Neural cell (in vitro differentiated cells): ENCODE results near the gene TAS2R20. TPM values are rescaled to one million over a fixed set of nuclear protein-coding genes. Genes with fewer than 3 reads are reported as not detected.

ENCODE experiments used
- H2AFZ ChIP-seq: fragments of 200-600, 300-800 bp; sonication (generic), shearing (Covaris generic); 2 replicates; pipeline ENCODE4 v1.6.0; 2014; ENCODE audit warnings: low read depth, mild to moderate bottlenecking, antibody characterized with exemption, low read length, moderate library complexity
- H3F3A ChIP-seq: fragments of 200-600 bp; shearing (Covaris generic); 2 replicates; pipeline ENCODE4 v1.6.1; 2016; ENCODE audit warnings: mild to moderate bottlenecking, moderate library complexity, mixed read lengths, antibody characterized with exemption, low read length; ENCODE audit not compliant: insufficient read depth, poor library complexity, severe bottlenecking
- H3K27ac ChIP-seq: fragments of 200-600, 300-800 bp; sonication (generic), shearing (Covaris generic); 2 replicates; pipeline ENCODE4 v1.5.1; 2014; ENCODE audit warnings: mild to moderate bottlenecking, low read length, moderate library complexity
- H3K27me3 ChIP-seq: fragments of 300-800, 200-600 bp; sonication (generic), shearing (Covaris generic); 2 replicates; pipeline ENCODE4 v1.6.0; 2014; ENCODE audit warnings: mild to moderate bottlenecking, low read depth, low read length, moderate library complexity; ENCODE audit not compliant: insufficient read depth
- H3K36me3 ChIP-seq: fragments of 300-800, 200-600 bp; sonication (generic), shearing (Covaris generic); 2 replicates; pipeline ENCODE4 v1.5.1; 2014; ENCODE audit warnings: mild to moderate bottlenecking, antibody characterized with exemption, low read length, moderate library complexity; ENCODE audit not compliant: insufficient read depth
- H3K4me2 ChIP-seq: fragments of 300-800, 200-600 bp; sonication (generic), shearing (Covaris generic); 2 replicates; pipeline ENCODE4 v1.6.0; 2014; ENCODE audit warnings: mild to moderate bottlenecking, low read length
- H3K4me3 ChIP-seq: fragments of 300-800, 200-600 bp; sonication (generic), shearing (Covaris generic); 2 replicates; pipeline ENCODE4 v1.5.1; 2014; ENCODE audit warnings: mild to moderate bottlenecking, low read length, moderate library complexity
- H3K79me2 ChIP-seq: fragments of 200-600 bp; shearing (Covaris generic); replicated peaks from 2 replicates; pipeline ENCODE4 v1.6.0; 2014; ENCODE audit warnings: mild to moderate bottlenecking, low read length, moderate library complexity; ENCODE audit not compliant: insufficient read depth
- H3K9ac ChIP-seq: fragments of 300-800, 200-600 bp; sonication (generic), shearing (Covaris generic); 2 replicates; pipeline ENCODE4 v1.6.1; 2016; ENCODE audit warnings: mild to moderate bottlenecking, low read length, mixed read lengths
- H3K9me2 ChIP-seq: fragments of 200-600 bp; shearing (Covaris generic); 2 replicates; pipeline ENCODE4 v1.6.1; 2016; ENCODE audit warnings: mild to moderate bottlenecking, low read length, mixed read lengths; ENCODE audit not compliant: insufficient read depth
- H3K9me3 ChIP-seq: fragments of 200-600, 300-800 bp; sonication (generic), shearing (Covaris generic); 2 replicates; pipeline ENCODE4 v1.6.1; 2016; ENCODE audit warnings: mild to moderate bottlenecking, mixed run types, low read length, moderate library complexity, mixed read lengths
- H4K20me1 ChIP-seq: fragments of 200-600 bp; shearing (Covaris generic); 2 replicates; pipeline ENCODE4 v1.6.1; 2016; ENCODE audit warnings: mild to moderate bottlenecking, mixed run types; ENCODE audit not compliant: insufficient read depth
- EP300 ChIP-seq: fragments of 450-650 bp; conservative IDR thresholded peaks from 2 replicates; pipeline ENCODE4 v1.6.1; 2014; ENCODE audit warnings: antibody characterized with exemption, mild to moderate bottlenecking, moderate library complexity; ENCODE audit not compliant: poor library complexity, severe bottlenecking
- EZH2 ChIP-seq: fragments of 200-600, 300-800 bp; shearing (Covaris generic), sonication (generic); IDR thresholded peaks from 2 replicates; pipeline ENCODE4 v1.6.1; 2014; ENCODE audit warnings: antibody characterized with exemption, low read length, borderline replicate concordance, mild to moderate bottlenecking; ENCODE audit not compliant: insufficient read depth, poor library complexity, severe bottlenecking
- MXI1 ChIP-seq: fragments of 450-650 bp; conservative IDR thresholded peaks from 2 replicates; pipeline ENCODE4 v1.6.1; 2014; ENCODE audit warnings: antibody characterized with exemption, mild to moderate bottlenecking; ENCODE audit not compliant: poor library complexity, severe bottlenecking
- POLR2AphosphoS5 ChIP-seq: IDR thresholded peaks from 2 replicates; pipeline ENCODE4 v1.6.1; 2012
- RAD21 ChIP-seq: fragments of 450-650 bp; conservative IDR thresholded peaks from 2 replicates; pipeline ENCODE4 v1.6.1; 2014; ENCODE audit warnings: antibody characterized with exemption, mild to moderate bottlenecking, moderate library complexity
- REST ChIP-seq: IDR thresholded peaks from 2 replicates; pipeline ENCODE4 v1.6.1; 2012; ENCODE audit warnings: borderline replicate concordance
- SMC3 ChIP-seq: fragments of 450-650 bp; conservative IDR thresholded peaks from 2 replicates; pipeline ENCODE4 v1.6.1; 2014; ENCODE audit warnings: antibody characterized with exemption, mild to moderate bottlenecking, moderate library complexity; ENCODE audit not compliant: poor library complexity
- TAF1 ChIP-seq: IDR thresholded peaks from 2 replicates; pipeline ENCODE4 v1.6.1; 2012; ENCODE audit warnings: low read depth
- polyA plus RNA-seq: library from polyadenylated mRNA; depleted of rRNA; stranded (reverse); fragments of >200 nt; gene quantifications from 2 replicates; pipeline ENCODE4 v1.2.3, GENCODE V29; 2014
- TF ChIP-seq, protein P1 (sequence below): fragments of 450-650 bp; IDR thresholded peaks from 2 replicates; pipeline ENCODE4 v1.5.1; 2014; ENCODE audit warnings: antibody characterized with exemption, mild to moderate bottlenecking, moderate library complexity; ENCODE audit not compliant: poor library complexity, severe bottlenecking

The TAS2R20 gene
- polyA plus RNA-seq, 1 donor from 2014 or later: 3.3 TPM

DNA sequence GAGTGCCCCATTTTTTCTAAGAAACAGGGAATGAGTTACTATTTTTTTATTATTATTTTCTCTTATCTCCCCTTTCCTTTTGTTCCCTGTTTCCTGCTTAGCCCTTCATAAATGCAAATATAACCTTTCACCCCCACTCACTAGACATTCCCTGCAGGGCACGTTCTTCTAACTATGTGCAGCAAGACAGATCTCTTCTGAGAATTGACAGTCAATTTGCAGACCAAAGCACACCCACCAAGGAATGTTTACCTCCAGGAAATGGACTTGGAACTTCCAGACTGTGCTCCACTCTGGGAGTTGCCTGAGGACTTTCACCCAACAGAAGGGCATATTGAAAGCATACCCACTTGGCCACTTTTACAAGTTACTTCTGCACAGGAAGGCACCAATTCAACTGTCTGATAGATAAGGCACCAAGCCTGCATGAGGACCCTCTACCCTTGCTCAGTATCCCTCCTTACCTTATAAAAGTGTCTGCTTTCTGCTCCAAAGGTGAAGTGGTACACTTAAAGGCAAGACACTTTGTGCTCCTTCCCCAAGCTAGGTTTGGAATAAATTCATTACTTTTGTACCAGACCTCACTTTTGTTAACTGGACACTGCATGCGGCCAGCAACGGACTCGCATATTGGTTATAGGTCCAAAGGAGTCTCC, 17.8 kb upstream of the TAS2R20 start:
- no peaks in the 10 kb centered on the region for H3K27me3 ChIP-seq
- H3K9me2 ChIP-seq: no peaks in the 10 kb centered on the region
- no peak overlapping the region for H3K9ac ChIP-seq
- H4K20me1 ChIP-seq: no peaks in the 10 kb centered on the region
- no peak for TF ChIP-seq EZH2
- no peak for TF ChIP-seq SMC3
- no peak for TF ChIP-seq MXI1
- TF ChIP-seq, protein P1, sequence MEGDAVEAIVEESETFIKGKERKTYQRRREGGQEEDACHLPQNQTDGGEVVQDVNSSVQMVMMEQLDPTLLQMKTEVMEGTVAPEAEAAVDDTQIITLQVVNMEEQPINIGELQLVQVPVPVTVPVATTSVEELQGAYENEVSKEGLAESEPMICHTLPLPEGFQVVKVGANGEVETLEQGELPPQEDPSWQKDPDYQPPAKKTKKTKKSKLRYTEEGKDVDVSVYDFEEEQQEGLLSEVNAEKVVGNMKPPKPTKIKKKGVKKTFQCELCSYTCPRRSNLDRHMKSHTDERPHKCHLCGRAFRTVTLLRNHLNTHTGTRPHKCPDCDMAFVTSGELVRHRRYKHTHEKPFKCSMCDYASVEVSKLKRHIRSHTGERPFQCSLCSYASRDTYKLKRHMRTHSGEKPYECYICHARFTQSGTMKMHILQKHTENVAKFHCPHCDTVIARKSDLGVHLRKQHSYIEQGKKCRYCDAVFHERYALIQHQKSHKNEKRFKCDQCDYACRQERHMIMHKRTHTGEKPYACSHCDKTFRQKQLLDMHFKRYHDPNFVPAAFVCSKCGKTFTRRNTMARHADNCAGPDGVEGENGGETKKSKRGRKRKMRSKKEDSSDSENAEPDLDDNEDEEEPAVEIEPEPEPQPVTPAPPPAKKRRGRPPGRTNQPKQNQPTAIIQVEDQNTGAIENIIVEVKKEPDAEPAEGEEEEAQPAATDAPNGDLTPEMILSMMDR: no peak
- no peak for TF ChIP-seq REST
- TF ChIP-seq EP300: no peak
- no peak for TF ChIP-seq POLR2AphosphoS5
- TF ChIP-seq TAF1: no peak
- TF ChIP-seq RAD21: no peak
- no peaks in the 10 kb centered on the region for H3K79me2 ChIP-seq
- H3K9me3 ChIP-seq: no peaks in the 10 kb centered on the region
- no peak overlapping the region for H3K4me3 ChIP-seq
- no peak overlapping the region for H2AFZ ChIP-seq
- no peak overlapping the region for H3K27ac ChIP-seq
- H3K4me2 ChIP-seq: no peak overlapping the region
- H3F3A ChIP-seq: no peaks in the 10 kb centered on the region
- no peaks in the 10 kb centered on the region for H3K36me3 ChIP-seq

GRCh38 chr12:11014234-11014633, 16.1 kb upstream of the TAS2R20 start:
- H3K9me2 ChIP-seq: no peaks in the 10 kb centered on the region
- TF ChIP-seq EP300: no peak
- TF ChIP-seq, protein P1: no peak
- TF ChIP-seq SMC3: no peak
- no peak for TF ChIP-seq RAD21
- TF ChIP-seq POLR2AphosphoS5: no peak
- no peak for TF ChIP-seq MXI1
- TF ChIP-seq REST: no peak
- no peak for TF ChIP-seq EZH2
- no peak for TF ChIP-seq TAF1
- no peak overlapping the region for H3K4me2 ChIP-seq
- no peak overlapping the region for H3K9ac ChIP-seq
- no peaks in the 10 kb centered on the region for H3K27me3 ChIP-seq
- H3F3A ChIP-seq: no peaks in the 10 kb centered on the region
- no peaks in the 10 kb centered on the region for H3K79me2 ChIP-seq
- no peaks in the 10 kb centered on the region for H3K9me3 ChIP-seq
- no peak overlapping the region for H3K4me3 ChIP-seq
- H2AFZ ChIP-seq: no peak overlapping the region
- no peaks in the 10 kb centered on the region for H4K20me1 ChIP-seq
- no peak overlapping the region for H3K27ac ChIP-seq
- no peaks in the 10 kb centered on the region for H3K36me3 ChIP-seq
